Endodermal cell (in vitro differentiated cells): ENCODE results near the gene MRPS18B. TPM values are rescaled to one million over a fixed set of nuclear protein-coding genes. Genes with fewer than 3 reads are reported as not detected.

ENCODE experiments used
- DNase-seq: peaks from one replicate; pipeline ENCODE4 v3.0.0-alpha.2; 2017
- H3K27ac ChIP-seq: 2 replicates; pipeline ENCODE4 v1.5.1; 2013; ENCODE audit warnings: mild to moderate bottlenecking, low read depth, low read length, moderate library complexity
- H3K27me3 ChIP-seq: 2 replicates; pipeline ENCODE4 v1.6.1; 2013; ENCODE audit warnings: mild to moderate bottlenecking, low read length, moderate library complexity; ENCODE audit not compliant: insufficient read depth, control insufficient read depth, poor library complexity, severe bottlenecking
- H3K36me3 ChIP-seq: 2 replicates; pipeline ENCODE4 v1.7.0; 2013; ENCODE audit warnings: mild to moderate bottlenecking, low read length, moderate library complexity; ENCODE audit not compliant: control insufficient read depth, insufficient read depth
- H3K4me1 ChIP-seq: one replicate; pipeline ENCODE4 v1.7.0; 2013; ENCODE audit warnings: low read length; ENCODE audit not compliant: control insufficient read depth, insufficient read depth
- H3K4me3 ChIP-seq: 2 replicates; pipeline ENCODE4 v1.5.1; 2013; ENCODE audit warnings: mild to moderate bottlenecking, low read length, moderate library complexity
- H3K9ac ChIP-seq: 2 replicates; pipeline ENCODE4 v1.6.1; 2013; ENCODE audit warnings: mild to moderate bottlenecking, low read length, moderate library complexity; ENCODE audit not compliant: poor library complexity, severe bottlenecking; ENCODE audit errors: extremely low read depth
- H3K9me3 ChIP-seq: 2 replicates; pipeline ENCODE4 v1.6.1; 2013; ENCODE audit warnings: mild to moderate bottlenecking, low read length, moderate library complexity; ENCODE audit not compliant: control insufficient read depth
- H3K27ac Mint-ChIP-seq: 2 replicates; pipeline ENCODE4 v1.8.0; 2020; ENCODE audit warnings: mixed read lengths
- H3K27me3 Mint-ChIP-seq: 2 replicates; pipeline ENCODE4 v1.8.0; 2021; ENCODE audit warnings: mild to moderate bottlenecking, mixed read lengths; ENCODE audit not compliant: insufficient read depth
- H3K36me3 Mint-ChIP-seq: 2 replicates; pipeline ENCODE4 v1.8.0; 2020; ENCODE audit warnings: low read depth, mixed read lengths
- H3K4me1 Mint-ChIP-seq: 2 replicates; pipeline ENCODE4 v1.8.0; 2020; ENCODE audit warnings: mixed read lengths
- H3K4me3 Mint-ChIP-seq: 2 replicates; pipeline ENCODE4 v1.8.0; 2020; ENCODE audit warnings: mild to moderate bottlenecking, moderate library complexity, mixed read lengths
- H3K9me3 Mint-ChIP-seq: 2 replicates; pipeline ENCODE4 v1.8.0; 2020; ENCODE audit warnings: mild to moderate bottlenecking, mixed read lengths
- CTCF ChIP-seq: fragments of 200-600 bp; sonication (generic); conservative IDR thresholded peaks from 2 replicates; pipeline ENCODE4 v1.5.0; 2021; ENCODE audit warnings: antibody characterized with exemption, mild to moderate bottlenecking
- WGBS, 2 experiments: methylation state at CpG; one replicate each; pipeline versions ENCODE4 v1.1.5 to v1.1.7; 2013; ENCODE audit warnings: missing lambda C conversion rate in 2 of 2, mixed read lengths in 1 of 2; ENCODE audit not compliant: insufficient coverage in 1 of 2, insufficient read length in 1 of 2; 5-methylcytosine and 5-hydroxymethylcytosine counted together
- total RNA-seq, 2 donors: library from RNA; stranded (reverse); fragmentation: NEBNext Ultra II Directional in 1 of 2; extraction: Animal tissue kit (Norgen Biotek cat#: 25700) in 1 of 2; gene quantifications; 2 replicates in 1 of 2; 3 replicates in 1 of 2; pipeline ENCODE4 v1.2.1, GENCODE V29; 2021

The MRPS18B gene
- total RNA-seq, 2 donors from 2014 or later: 37.6 to 39.7 TPM

GRCh38 chr6:30641048-30641447, 23.4 kb downstream of the MRPS18B start:
- Histone ChIP-seq H3K4me1 (peaks cover under 1% of the 10 kb centered on the region), H3K9ac (no peak overlapping the region), H3K27me3 (no peaks in the 10 kb centered on the region), H3K4me3 (no peak overlapping the region), H3K36me3 (peaks cover 73% of the 10 kb centered on the region), H3K27ac (no peak overlapping the region), H3K9me3 (no peaks in the 10 kb centered on the region)
- Mint-ChIP-seq H3K27me3 (no peaks in the 10 kb centered on the region), H3K27ac (no peak overlapping the region), H3K4me1 (peaks cover 5% of the 10 kb centered on the region), H3K4me3 (no peak overlapping the region), H3K36me3 (peaks cover 63% of the 10 kb centered on the region), H3K9me3 (no peaks in the 10 kb centered on the region)
- TF ChIP-seq CTCF: no peak
- no peak for DNase-seq
- 90 to 100% methylated on average over 1 of the region's 1 CpG for WGBS, 2 experiments

- no peak for TF ChIP-seq CTCF
- DNase-seq: no peak
- Mint-ChIP-seq H3K27me3 (no peaks in the 10 kb centered on the region), H3K27ac (no peak overlapping the region), H3K4me3 (no peak overlapping the region), H3K36me3 (peaks cover 51% of the 10 kb centered on the region), H3K9me3 (no peaks in the 10 kb centered on the region), H3K4me1 (peaks cover 18% of the 10 kb centered on the region)
- Histone ChIP-seq H3K9ac (no peak overlapping the region), H3K4me3 (no peak overlapping the region), H3K27me3 (no peaks in the 10 kb centered on the region), H3K27ac (no peak overlapping the region), H3K9me3 (no peaks in the 10 kb centered on the region), H3K4me1 (peaks cover 4% of the 10 kb centered on the region), H3K36me3 (peaks cover 67% of the 10 kb centered on the region)
- WGBS, 2 experiments: 82 to 96% methylated on average over 2 of the region's 2 CpGs
These were observed 26.0 kb downstream of the MRPS18B start for GRCh38 chr6:30643656-30644055.

GRCh38 chr6:30644769-30645168, 27.1 kb downstream of the MRPS18B start:
- Mint-ChIP-seq H3K4me3 (no peak overlapping the region), H3K36me3 (peaks cover 50% of the 10 kb centered on the region), H3K4me1 (peaks cover 18% of the 10 kb centered on the region), H3K9me3 (no peaks in the 10 kb centered on the region), H3K27ac (peak overlapping the region; percentile 13), H3K27me3 (no peaks in the 10 kb centered on the region)
- Histone ChIP-seq H3K36me3 (peaks cover 61% of the 10 kb centered on the region), H3K27me3 (no peaks in the 10 kb centered on the region), H3K9ac (no peak overlapping the region), H3K4me1 (peaks cover 4% of the 10 kb centered on the region), H3K9me3 (no peaks in the 10 kb centered on the region), H3K27ac (no peak overlapping the region), H3K4me3 (no peak overlapping the region)
- TF ChIP-seq CTCF: no peak
- 90 to 100% methylated on average over 2 to 5 of the region's 5 CpGs for WGBS, 2 experiments
- no peak for DNase-seq
